SK-N-MC (cell line): ENCODE measurements around the gene UBD.

Experiments used
- EZH2 ChIP-seq: fragments of 200-600 bp; sonication (generic); IDR thresholded peaks from one replicate; pipeline ENCODE4 v1.6.1; 2017; ENCODE audit warnings: antibody characterized with exemption
- FOXP2 ChIP-seq: optimal IDR thresholded peaks from 2 replicates; pipeline ENCODE3; 2011; ENCODE audit warnings: mild to moderate bottlenecking, moderate library complexity; ENCODE audit not compliant: insufficient read depth; ENCODE audit errors: extremely low read length, control extremely low read depth
- POLR2AphosphoS5 ChIP-seq: IDR thresholded peaks from 2 replicates; pipeline ENCODE4 v1.6.1; 2012; ENCODE audit warnings: mild to moderate bottlenecking, low read depth, low read length, borderline replicate concordance

- TF ChIP-seq EZH2 (no peak), POLR2AphosphoS5 (no peak), FOXP2 (no peak)
These were observed 30.8 kb upstream of the UBD start for GRCh38 chr6:29590218-29590808.
